GM12891 (cell line): ENCODE data around the gene MLXIP.
"Not testable (repeated sequence)": the region's sequence is repeated elsewhere in the genome, so short reads cannot be mapped to it uniquely, and the experiment has no call there.

Experiments
- DNase-seq: peaks from one replicate; pipeline ENCODE4 v3.0.0; 2011; ENCODE audit warnings: low spot score; ENCODE audit not compliant: insufficient read length
- FAIRE-seq: peaks from 2 replicates; lab custom pipeline; 2011; peaks lifted over from hg19 to GRCh38; lab: Jason Lieb, UNC
- PAX5 ChIP-seq: IDR thresholded peaks from 2 replicates; pipeline ENCODE4 v1.6.1; 2011; ENCODE audit warnings: low read length, moderate library complexity, mild to moderate bottlenecking; ENCODE audit not compliant: insufficient read depth, severe bottlenecking
- POLR2A ChIP-seq: IDR thresholded peaks from 2 replicates; pipeline ENCODE4 v1.6.1; 2011; ENCODE audit warnings: low read depth, low read length, control low read depth
- POLR2AphosphoS5 ChIP-seq: IDR thresholded peaks from 2 replicates; pipeline ENCODE4 v1.6.1; 2011; ENCODE audit warnings: low read depth, low read length, control low read depth
- POU2F2 ChIP-seq: IDR thresholded peaks from 2 replicates; pipeline ENCODE4 v1.6.1; 2011; ENCODE audit warnings: low read depth, mild to moderate bottlenecking, control low read depth, low read length, moderate library complexity
- SPI1 ChIP-seq: IDR thresholded peaks from 2 replicates; pipeline ENCODE4 v1.6.1; 2011; ENCODE audit warnings: low read depth, low read length, control low read depth
- TAF1 ChIP-seq: IDR thresholded peaks from 2 replicates; pipeline ENCODE4 v1.6.1; 2011; ENCODE audit warnings: low read depth, low read length, control low read depth

MLXIP gene

GRCh38 chr12:122160761-122161160 is 82.2 kb downstream of the MLXIP start:
- FAIRE-seq (no peak), DNase-seq (no peak)
- TF ChIP-seq POLR2A (no peak), SPI1 (no peak), POLR2AphosphoS5 (no peak)

DNA sequence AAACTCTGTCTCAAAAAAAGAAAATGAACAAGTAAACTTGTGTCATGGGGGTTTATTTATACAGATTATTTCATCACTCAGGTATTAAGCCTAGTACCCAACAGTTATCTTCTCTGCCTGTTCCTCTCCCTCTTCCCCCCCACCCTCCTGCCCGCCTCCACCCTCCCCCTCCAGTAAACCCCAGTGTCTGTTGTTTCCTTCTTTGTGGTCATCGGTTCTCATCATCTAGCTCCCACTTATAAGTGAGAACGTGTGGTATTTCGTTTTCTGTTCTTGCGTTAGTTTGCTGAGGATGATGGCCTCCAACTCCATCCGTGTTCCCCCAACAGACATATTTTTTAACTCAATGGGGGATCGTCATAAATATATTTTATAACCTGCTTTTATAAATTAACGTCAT is 83.1 kb downstream of the MLXIP start:
- DNase-seq = no peak
- FAIRE-seq = no peak
- TF ChIP-seq SPI1 (no peak), POU2F2 (no peak), POLR2AphosphoS5 (no peak), PAX5 (no peak), POLR2A (no peak), TAF1 (no peak)

- DNase-seq = no peak
- FAIRE-seq = no peak
- TF ChIP-seq POLR2AphosphoS5 (no peak), SPI1 (no peak)
These were observed 84.4 kb downstream of the MLXIP start for GRCh38 chr12:122162976-122163375.

GRCh38 chr12:122166422-122167349 is 88.1 kb downstream of the MLXIP start:
- TF ChIP-seq SPI1 (no peak), POU2F2 (no peak; the same call in 1 of the 2 replicates), PAX5 (no peak), POLR2AphosphoS5 (no peak), TAF1 (no peak), POLR2A (no peak)
- DNase-seq (no peak), FAIRE-seq (no peak)

- TF ChIP-seq POU2F2 (no peak), TAF1 (no peak), PAX5 (no peak), POLR2AphosphoS5 (no peak), SPI1 (no peak), POLR2A (no peak)
These were observed 88.9 kb downstream of the MLXIP start for GRCh38 chr12:122167356-122167925.

GRCh38 chr12:122168492-122168891 is 89.9 kb downstream of the MLXIP start:
- FAIRE-seq = no peak
- TF ChIP-seq POLR2AphosphoS5 (no peak), POLR2A (no peak), PAX5 (no peak), POU2F2 (no peak), SPI1 (no peak), TAF1 (no peak)

More at GRCh38 chr12:122167356-122167925, 88.9 kb downstream of the MLXIP start:
- DNase-seq (no peak), FAIRE-seq (no peak)

DNA sequence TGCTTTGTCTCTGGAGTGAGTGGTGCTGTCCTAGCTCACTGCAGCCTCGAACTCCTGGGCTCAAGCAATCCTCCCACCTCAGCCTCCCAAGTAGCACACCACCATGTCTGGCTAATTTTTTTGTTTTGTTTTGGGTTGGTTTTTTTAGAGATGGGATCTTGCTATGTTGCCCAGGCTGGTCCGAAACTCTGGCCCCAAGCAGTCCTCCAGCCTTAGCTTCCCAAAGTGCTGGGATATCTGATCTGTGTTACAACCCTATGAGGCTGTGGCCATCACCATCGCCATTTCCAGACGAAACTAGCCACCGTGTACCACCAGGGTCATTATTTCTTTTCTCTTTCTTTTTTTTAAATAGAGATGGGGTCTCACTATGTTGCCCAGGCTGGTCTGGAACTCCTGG is 92.8 kb downstream of the MLXIP start:
- TF ChIP-seq POLR2AphosphoS5 (no peak), TAF1 (no peak), POU2F2 (no peak), POLR2A (no peak), PAX5 (no peak), SPI1 (no peak)
- no peak for FAIRE-seq
- no peak for DNase-seq

More at GRCh38 chr12:122168492-122168891, 89.9 kb downstream of the MLXIP start:
- DNase-seq = no peak

DNA sequence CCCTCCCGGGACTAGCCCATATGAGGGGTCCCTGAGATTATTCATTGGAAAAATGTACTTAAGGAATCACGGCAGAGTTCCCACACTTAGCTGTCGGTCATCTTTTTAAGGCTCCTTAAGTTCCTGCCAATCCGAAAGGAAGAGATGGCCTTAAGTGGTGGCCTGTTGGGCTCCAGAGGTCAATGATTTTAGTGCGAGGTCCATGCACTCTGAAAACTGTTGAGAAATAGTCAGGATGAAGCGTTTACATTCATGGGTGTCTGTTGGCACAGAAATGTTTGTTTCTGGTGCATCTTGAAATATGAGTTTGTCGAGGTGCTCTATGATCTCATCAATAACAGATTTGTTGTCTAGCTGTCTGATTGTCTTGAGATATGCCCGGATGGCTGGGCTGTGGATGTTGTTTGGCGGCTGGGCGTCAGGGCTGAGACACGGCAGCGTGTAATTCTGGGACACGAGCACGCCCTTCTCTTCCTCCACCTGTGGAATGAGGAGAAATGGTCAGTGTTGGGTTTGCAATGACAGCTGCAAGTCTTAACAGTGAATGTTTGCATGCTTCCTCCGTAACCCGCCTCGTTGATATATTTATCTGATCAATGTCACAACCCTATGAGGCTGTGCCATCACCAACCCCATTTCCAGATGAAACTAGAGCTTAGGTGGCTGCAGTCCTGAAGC is 93.8 kb downstream of the MLXIP start:
- FAIRE-seq (no peak), DNase-seq (no peak)
- TF ChIP-seq PAX5 = no peak
- no peak for TF ChIP-seq POU2F2
- TF ChIP-seq SPI1 = no peak
- TF ChIP-seq TAF1 = no peak
- no peak for TF ChIP-seq POLR2A
- TF ChIP-seq POLR2AphosphoS5 = no peak

DNA sequence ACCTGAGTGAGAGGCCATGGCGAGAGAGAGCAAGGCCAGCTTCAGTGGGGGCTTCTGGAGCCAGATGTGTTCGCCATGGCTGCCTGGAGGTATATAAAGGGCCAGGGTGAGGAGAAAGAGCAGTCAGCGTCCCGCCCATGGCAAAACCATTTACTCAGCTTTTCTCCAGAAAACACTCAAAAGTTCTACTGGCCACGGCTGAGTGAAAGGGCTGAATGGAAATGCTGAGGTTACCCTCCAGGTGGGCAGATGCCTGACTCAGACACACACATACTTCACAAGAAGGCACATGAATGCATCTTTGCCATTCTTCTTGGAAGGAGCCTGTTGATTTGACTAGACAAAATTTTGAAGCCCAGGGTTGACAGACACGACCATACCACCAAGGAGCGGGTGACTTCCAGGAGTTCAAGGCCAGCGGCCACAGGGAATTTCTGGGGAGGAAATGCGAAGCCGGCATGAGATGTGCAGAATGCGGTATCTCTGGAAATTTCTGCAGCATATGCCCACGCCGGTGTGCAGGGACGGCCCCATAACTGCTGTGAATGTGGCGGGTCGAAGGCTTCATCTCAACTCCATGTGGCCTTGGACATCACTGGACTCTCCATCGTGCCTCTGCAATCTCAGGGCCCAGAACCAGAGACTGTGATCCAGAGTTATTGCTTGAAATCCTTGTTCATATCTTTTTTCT is 95.7 kb downstream of the MLXIP start, which contains the start of gene IL31:
TSS of gene IL31 (minus strand) at position 67 of the 691 bp plus-strand sequence. CDS start at position 18, 49 bp downstream.
- TF ChIP-seq POLR2AphosphoS5 (no peak), TAF1 (no peak), SPI1 (no peak), POU2F2 (no peak), POLR2A (no peak), PAX5 (no peak)
- FAIRE-seq (no peak), DNase-seq (no peak)

- not testable (repeated sequence) for DNase-seq, FAIRE-seq
These were observed 97.9 kb downstream of the MLXIP start for GRCh38 chr12:122176473-122176872.
